CD4-positive, alpha-beta T cell treated with Interferon alpha-2 for 1 hour (primary cell): Measurements from ENCODE around the gene KCNAB2.

Experiments used
- DNase-seq, 2 donors: peaks; one replicate each; pipeline ENCODE4 v3.0.0-alpha.2; 2020 to 2022

KCNAB2 gene

GRCh38 chr1:6113745-6114144 is 68.1 kb downstream of the KCNAB2 start:
- DNase-seq, result no peak

GRCh38 chr1:6116137-6116536 is 70.4 kb downstream of the KCNAB2 start:
- no peak for DNase-seq

GRCh38 chr1:6117064-6117463 is 71.4 kb downstream of the KCNAB2 start:
- DNase-seq, result no peak

- DNase-seq, result no peak
These were observed 71.9 kb downstream of the KCNAB2 start for GRCh38 chr1:6117624-6118023.

GRCh38 chr1:6118415-6118814 is 72.7 kb downstream of the KCNAB2 start:
- no peak for DNase-seq

- DNase-seq, result no peak
These were observed 75.3 kb downstream of the KCNAB2 start for GRCh38 chr1:6121021-6121421.

- no peak for DNase-seq
These were observed 76.1 kb downstream of the KCNAB2 start for GRCh38 chr1:6121651-6122370.

- peak in 1 of 2 donors; percentile 15 for DNase-seq
These were observed 77.4 kb downstream of the KCNAB2 start for GRCh38 chr1:6123083-6123482.

- no peak for DNase-seq
These were observed 78.1 kb downstream of the KCNAB2 start for GRCh38 chr1:6123816-6124215.

GRCh38 chr1:6124341-6124740 is 78.7 kb downstream of the KCNAB2 start:
- DNase-seq, result no peak

- DNase-seq, result no peak
These were observed 79.2 kb downstream of the KCNAB2 start for GRCh38 chr1:6124746-6125365.

- DNase-seq, result no peak
These were observed 79.7 kb downstream of the KCNAB2 start for GRCh38 chr1:6125366-6125765.

- no peak for DNase-seq
These were observed 80.3 kb downstream of the KCNAB2 start for GRCh38 chr1:6126028-6126427.

- DNase-seq, result no peak
These were observed 80.9 kb downstream of the KCNAB2 start for GRCh38 chr1:6126521-6127067.

- DNase-seq, result peak; percentile 76 to 78
These were observed 82.0 kb downstream of the KCNAB2 start for GRCh38 chr1:6127587-6128163.

GRCh38 chr1:6128276-6129081 is 82.8 kb downstream of the KCNAB2 start:
- no peak for DNase-seq

GRCh38 chr1:6129313-6129712 is 83.6 kb downstream of the KCNAB2 start:
- DNase-seq, result no peak

GRCh38 chr1:6130036-6130435 is 84.3 kb downstream of the KCNAB2 start:
- no peak for DNase-seq

GRCh38 chr1:6130596-6130995 is 84.9 kb downstream of the KCNAB2 start:
- DNase-seq, result no peak

GRCh38 chr1:6131561-6131960 is 85.9 kb downstream of the KCNAB2 start:
- DNase-seq, result no peak

GRCh38 chr1:6133146-6133895 is 87.6 kb downstream of the KCNAB2 start:
- DNase-seq, result no peak

- no peak for DNase-seq
These were observed 88.5 kb downstream of the KCNAB2 start for GRCh38 chr1:6134206-6134605.
